HG02852 (cell line): ENCODE data around the gene RARB.

Experiments
- ATAC-seq: cut with Tn5 transposase; IDR thresholded peaks from one replicate; pipeline ENCODE4 v1.9.1; 2021; ENCODE audit warnings: mild to moderate bottlenecking, moderate library complexity; ENCODE audit not compliant: unreplicated experiment

RARB gene

DNA sequence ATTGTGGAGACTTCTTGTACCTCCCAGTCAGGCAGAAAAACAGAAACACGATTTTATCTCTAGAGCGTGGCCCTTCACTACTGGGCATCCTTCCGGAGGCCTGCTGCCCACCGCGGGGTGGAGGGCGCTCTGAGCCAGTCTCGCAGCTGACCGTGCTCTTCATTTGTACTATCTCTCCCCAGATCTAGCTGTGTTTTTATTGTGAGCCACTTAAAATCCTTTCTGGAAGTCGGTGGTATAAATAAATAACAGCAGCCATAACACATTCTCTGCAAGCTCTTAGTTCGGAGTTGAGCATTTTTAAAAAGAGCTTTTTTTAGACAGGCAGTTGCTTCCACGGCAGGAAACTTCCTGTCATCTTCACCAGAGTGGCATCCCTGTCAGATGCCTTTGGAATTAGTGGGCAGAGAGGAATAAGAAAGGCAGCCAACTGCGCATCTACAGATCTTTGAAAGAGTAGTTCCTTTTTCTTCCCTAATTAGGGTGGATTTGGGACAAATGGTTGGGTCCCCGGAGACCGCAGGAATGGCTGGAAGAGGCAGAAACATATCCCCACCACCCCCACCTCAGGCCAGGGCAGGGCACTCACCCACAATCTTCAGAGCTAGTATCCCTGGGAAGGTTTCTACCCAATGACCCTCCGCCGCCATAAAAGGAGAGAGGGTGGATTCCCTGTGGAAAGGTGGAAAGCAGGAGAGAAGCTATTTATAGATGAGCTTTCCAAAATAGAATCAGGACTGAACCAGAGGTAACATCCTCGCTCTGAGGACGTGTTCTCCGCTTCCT is 145.5 kb downstream of the RARB start:
- ATAC-seq, result no peak

DNA sequence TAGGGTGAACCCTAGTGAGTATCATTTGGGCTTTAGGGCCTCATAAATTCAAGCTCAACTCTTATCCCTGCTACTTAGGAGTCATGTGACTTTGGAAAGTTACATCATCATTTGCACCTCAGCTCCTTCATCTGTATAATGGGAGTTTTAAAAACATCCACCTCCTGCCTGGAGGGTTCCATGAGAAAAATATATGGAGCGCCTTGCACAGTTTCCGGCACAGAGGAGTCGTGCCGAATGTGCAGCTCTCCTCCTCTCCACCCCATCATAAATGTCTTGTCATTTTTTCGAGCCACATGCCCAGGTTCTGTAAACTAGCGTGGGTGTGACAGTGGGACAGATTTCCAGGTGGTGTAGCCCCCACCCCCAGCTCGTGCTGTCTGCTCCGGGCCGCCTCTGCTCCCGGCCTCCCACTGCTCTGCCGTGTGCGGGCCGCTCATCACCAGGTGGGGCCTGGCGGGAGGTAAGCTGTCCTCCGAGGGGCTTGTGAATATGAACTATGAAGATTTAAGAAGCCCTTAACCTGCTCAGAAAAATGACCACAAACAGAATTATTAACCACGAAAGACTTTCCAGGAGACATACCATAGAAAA is 146.2 kb downstream of the RARB start:
- no peak for ATAC-seq

DNA sequence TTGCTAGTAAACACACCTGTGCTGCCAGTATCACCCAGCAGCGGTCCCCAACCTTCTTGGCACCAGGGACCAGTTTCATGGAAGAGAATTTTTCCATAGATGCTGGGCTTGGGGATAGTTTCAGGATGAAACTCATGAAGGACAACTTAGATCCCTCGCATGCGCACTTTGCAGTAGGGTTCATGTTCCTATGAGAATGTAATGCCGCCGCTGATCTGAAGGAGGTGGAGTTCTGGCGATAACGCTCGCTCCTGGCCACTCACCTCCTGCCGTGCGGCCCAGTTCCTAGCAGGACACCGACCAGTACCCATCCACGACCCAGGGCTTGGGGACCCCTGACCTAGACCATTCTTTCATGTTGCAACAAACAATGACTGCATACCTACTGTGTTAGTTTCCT is 146.9 kb downstream of the RARB start:
- ATAC-seq, result no peak

DNA sequence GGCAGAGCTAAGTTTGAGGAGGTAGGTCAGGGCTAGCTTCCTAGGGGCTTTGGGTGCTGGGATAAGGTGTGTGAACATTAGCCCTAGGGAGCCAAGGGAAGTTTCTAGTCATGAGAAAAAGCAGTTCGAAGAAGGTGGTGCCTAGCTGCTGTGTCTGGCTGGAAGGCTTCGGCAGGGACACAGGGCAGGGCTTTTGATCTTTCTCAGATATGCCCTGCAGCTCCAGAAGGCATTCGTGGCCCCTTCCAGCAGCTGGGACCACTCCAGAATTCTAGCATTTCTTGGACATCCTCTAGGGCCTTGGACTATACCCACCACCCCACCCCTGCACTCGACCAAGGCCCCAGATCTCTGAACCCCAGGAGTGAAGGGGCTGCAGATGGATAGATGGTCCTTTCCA is 148.1 kb downstream of the RARB start:
- ATAC-seq, result no peak

DNA sequence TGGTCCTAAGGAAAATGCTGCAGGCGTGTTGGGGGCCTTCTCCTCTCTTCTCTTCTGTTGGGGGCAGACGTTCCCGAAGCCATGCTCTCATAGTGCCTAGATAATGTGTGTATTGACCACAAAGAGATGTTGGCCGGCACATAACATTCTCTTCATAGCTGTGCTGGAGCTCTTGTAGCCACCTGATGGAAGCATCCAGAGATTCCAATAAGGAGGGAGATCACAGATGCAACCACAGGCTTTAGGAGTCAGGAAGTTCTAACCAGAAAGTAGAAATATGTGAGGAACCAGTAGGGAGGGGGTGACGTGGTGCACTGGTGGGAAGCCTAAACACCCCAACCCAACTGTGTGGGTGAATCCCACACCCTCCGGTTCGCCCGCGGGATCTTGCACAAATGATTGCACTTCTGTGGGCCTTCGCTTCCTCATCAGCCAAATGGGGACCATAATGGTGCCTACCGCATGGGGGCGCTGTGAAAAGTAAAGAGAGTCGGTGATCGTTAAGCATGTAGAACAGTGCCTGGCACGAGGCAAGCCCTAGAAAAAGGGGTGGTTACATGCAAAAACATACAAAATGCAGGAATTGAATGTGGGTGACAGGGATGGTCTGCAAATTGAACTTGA is 148.9 kb downstream of the RARB start:
- ATAC-seq, result no peak

DNA sequence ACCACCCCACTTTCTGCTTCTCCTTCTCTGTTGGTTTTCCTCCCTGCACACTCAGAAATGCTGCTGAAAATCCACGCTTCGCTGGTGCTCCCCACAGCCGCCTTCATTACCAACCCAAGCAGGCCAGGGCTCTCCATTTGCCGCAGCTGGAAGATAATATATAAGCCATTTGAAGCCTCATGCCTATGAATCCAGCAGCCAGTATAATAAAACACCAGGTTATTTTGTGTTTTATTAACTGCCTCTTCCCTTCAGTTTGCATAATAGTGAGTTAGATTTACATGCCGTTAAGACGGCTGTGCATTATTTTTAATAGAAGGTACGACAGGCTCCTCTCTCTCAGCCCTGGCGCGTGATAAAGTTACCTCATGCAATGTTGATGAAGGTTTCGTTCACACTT is 150.0 kb downstream of the RARB start:
- no peak for ATAC-seq

DNA sequence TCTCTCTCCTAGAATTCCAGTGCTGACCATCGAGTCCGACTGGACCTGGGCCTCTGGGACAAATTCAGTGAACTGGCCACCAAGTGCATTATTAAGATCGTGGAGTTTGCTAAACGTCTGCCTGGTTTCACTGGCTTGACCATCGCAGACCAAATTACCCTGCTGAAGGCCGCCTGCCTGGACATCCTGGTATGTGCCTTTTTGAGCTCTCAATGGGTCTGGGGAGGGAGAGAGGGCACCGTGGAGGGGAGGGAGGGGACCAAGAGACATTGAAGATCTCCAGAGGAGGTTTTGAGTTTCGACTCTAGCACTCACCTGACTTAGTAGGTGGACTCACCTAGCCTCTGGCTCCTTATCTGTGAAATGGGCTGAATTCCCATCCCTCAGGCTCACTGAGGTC is 152.5 kb downstream of the RARB start:
- ATAC-seq, result no peak

DNA sequence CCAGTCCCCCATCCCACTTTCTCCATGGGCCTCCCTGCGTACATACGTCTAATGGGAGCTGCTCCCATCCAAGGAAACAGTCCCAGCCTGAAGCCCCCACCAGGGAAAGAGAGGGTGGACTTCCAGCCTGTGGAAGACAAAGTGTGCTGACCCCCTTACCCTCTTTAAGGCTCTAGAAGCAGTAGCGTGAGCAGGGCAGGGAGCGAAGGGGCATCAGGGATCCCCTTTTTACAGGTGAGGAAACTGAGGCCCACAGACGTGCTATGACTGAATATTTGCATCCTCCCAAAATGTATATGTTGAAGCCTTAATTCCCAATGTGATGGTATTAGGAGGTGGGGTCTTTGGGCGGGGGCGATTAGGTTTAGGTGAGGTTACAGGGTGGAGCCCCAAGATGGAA is 153.3 kb downstream of the RARB start:
- no peak for ATAC-seq

DNA sequence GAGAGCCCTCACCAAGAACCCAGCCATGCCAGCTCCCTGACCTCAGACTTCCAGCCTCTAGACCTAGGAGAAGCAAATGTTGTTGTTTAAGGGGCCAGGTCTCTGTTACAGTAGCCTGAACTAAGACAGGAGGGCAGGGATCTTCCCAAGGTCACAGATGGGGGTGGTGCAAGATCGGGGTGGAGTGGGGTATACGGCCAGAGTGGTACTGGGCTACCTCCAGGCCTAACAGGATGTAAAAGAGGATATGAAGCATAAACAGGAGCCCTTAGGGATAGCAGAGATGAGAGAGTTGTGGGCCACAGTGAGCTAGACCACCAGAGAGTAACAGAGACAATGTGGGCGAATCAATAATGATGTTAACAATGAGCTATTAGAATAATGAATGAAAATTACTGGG is 153.8 kb downstream of the RARB start:
- ATAC-seq, result no peak

DNA sequence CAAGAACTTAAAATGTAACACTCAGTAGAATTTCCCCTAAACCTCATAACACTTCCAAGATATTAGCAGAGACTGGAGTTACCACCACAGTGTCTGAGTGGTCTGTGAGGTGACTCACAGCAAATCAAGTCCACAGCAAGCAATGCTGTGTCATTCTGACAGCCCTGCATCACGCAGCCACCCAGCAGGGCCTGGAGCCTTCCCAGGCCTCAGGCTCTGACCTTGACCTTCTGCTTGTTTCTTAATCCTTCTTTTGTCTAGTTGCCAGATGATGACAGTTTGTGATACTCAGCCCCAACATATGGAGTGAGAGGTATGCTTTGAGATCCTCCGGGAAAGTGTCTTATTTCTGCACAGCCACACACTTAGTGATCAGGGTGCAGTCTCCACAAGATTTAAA is 154.2 kb downstream of the RARB start:
- no peak for ATAC-seq

DNA sequence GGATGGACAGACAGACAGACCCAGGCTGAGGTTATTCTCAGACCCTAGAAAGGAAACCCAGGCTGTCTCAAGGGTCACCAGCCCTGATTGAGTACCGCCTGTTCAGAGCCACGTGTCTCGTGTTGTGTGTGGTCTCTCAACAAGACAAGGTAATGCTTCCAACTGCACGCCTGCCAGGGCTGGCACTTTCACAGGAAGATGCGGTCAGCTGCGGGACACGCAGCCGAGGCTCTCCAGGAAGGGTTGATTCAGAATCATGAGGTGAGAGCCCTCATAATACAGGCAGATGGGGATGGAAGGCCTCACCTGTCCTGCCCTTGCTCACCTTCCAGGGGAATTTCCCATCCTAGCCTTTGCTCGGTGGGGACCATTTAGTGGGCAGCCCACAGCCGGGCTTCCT is 155.3 kb downstream of the RARB start:
- no peak for ATAC-seq

DNA sequence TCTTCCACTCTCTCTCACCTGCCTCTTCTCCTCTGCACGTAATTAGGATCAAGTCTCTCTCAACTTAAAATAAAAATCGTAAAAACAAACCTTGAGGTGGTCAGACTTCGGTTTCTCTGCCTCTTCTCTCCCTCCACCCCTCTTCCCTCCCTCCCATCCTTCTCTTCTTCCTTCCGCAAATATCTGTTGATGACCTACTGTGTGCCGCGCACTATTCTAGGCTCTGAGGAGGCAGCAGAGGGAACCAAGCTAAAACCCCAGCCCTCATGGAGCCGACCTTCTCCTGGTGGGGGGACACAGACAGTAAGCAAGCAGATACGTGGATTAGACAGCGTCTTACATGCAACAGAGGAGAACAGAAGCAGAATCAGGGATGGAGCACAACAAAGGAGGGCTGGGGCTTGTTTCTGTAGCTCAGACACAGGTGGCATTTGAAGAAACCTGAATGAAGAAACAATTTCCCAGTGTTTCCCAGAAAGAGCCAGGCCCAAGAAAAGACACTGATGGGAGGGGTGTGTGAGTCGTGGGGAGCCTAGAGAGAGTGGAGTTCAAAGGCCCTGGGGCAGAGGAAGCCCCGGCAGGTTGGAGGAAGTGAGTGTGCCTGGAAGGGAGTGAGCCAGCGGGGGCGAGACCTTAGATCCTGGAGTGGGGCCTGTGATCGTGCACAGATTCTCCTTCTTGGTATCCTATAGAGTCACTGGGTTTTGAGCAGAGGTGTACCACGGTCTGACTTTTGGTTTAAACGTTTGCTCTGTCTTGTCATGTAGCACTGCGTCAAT is 156.1 kb downstream of the RARB start:
- ATAC-seq, result no peak

DNA sequence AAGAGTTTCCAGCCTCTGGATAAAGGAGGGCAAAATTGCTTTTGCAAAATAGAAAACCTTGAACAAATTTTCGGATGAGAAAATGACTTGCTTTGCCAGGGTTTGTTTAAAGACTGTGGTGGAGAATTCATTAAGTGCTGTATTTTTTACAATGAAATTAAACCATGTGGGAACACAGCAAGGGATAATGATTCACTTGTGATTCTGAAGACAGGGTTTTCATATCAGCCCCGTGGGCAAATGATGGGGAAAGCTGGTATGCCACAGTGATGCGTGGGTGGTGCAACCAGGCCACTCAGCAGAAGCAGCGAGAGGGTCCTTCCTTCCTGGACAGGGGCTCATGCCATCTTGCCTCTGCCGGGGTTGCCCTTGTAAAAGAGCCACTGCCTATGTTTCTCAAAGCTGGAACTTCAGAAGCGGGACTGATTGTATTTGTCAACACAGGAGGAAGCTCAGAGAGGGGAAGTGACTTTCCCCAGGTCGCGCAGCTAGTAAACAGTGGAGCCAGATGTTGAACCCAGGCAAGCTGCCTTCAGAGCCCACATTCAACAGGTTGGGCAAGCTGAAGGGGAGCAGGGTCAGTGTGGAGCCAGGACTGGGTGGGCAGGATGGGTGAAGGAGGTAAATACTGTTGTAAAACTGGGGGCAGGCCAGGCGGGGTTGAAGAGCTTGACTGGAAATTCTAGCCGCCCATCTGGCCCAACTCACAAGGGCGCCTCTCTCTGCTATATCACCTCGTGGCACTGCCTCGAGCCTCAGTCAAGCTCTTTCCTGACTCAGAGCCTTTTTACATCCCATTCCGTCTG is 157.5 kb downstream of the RARB start:
- no peak for ATAC-seq

DNA sequence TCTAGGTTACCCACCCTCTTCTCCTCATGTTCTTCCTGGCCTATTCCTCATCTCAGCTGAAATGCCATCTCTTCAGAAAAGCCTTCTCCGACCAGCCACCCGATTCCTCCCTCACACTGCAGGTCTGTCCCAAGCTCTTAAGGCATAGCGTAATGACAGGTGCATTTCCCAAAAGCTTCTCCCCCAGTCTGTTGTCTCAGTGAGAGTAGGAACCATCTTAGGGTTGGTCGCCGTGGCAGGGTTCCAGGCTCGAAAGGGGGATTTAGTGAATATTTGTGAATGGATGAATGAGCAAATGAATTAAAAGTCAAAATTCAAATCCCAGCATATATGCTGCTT is 158.1 kb downstream of the RARB start:
- no peak for ATAC-seq

DNA sequence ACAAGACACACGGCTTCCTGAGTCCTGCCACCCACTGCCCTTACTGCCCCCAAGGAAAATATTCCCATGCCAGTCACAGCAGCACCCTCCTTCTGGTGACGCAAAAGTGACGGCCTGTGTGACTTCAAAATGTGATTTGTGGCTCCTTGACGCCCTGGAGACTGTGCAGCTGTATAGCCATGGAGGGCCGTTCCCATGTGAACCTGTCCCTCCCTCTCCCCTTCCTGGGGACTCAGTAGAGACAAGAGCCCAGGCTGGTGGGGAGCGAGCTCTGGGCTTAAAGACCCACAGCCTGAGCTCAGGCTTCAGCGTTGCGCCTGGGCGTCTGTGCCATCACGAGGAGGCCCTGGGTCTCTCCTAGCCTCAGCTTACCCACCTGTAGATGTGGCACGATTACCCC is 158.5 kb downstream of the RARB start:
- ATAC-seq, result no peak

DNA sequence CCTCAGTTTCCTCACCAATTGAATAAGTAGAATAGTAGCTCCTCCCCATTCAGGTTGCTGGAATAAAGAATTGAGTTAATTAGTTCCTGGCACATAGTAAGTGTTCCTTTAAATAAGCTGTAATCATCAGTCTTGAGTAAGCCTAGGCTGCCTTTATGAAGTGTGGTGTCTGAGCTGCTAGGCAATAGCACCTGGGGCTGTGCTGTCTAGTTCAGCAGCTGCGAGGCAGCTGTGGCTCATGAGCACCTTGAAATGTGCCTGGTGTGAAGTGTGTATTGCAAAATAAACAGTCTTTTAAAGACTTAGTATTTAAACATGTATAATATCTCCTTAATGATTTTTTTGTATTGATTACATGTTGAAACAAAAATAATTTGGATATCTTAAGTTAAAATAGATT is 159.0 kb downstream of the RARB start:
- ATAC-seq, result no peak

DNA sequence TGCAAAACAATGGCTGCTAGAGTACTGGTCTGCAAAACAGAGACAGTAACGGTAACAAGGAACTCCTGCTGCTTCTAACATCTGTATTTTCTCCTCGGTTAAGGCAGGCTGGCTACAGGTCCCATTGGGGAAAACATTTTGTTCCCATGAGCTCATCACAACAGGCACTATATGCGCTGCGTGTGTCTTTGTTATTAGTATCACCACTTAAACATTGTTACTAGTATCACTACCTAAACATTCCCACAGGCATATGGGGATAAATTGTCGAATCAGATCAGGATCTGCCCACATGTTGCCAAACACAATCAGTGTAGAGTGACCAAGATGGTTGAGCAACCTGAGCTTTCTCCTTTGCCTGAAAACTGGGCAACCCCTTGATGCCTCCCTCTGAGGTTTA is 159.5 kb downstream of the RARB start:
- ATAC-seq, result no peak

DNA sequence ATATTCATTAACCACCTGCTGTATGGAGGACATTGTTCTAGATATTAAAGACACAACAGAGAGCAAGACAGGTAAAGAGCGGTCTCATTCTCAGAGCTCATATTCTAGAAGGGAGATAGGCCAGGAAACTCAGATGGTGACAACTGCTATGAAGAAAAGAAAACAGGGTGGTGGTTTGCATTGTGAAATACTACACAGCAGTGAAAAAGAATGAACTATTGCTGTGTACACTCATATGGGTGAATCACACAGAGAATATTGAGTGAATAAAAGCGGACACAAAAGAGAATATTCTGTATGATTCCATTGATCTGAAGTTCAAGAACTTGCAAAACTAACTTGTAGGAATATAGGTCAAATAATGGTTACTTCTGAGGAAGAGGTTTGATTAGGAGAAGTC is 159.9 kb downstream of the RARB start:
- no peak for ATAC-seq

DNA sequence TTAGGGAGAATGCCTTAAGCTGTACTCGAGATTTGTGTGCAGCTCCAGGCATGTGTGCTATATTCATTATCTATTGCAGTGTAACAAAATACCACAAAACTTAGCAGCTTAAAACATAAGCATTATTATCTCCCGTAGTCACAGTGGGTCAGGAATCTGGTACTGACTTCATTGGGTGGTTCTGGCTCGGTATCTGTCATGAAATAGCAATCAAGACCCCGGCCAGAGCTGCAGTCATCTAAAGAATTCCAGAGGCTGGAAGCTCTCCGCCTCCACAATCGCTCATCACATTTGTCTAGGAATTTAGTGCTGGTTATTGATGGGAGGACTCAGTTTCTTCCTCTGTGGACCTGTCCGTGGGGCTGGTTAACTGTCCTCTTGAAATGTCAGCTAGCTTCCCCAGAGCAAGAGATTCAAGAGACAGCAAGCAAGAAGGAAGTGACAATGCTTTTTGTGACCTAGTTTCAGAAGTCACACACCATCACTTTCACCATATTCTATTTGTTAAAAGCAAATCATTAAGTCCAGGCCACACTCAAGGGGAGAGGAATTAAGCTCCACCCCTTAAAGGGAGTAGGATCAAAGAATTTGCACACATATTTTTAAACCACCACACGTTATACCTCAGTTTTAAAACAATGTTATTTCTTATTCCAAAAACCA is 160.5 kb downstream of the RARB start:
- no peak for ATAC-seq

DNA sequence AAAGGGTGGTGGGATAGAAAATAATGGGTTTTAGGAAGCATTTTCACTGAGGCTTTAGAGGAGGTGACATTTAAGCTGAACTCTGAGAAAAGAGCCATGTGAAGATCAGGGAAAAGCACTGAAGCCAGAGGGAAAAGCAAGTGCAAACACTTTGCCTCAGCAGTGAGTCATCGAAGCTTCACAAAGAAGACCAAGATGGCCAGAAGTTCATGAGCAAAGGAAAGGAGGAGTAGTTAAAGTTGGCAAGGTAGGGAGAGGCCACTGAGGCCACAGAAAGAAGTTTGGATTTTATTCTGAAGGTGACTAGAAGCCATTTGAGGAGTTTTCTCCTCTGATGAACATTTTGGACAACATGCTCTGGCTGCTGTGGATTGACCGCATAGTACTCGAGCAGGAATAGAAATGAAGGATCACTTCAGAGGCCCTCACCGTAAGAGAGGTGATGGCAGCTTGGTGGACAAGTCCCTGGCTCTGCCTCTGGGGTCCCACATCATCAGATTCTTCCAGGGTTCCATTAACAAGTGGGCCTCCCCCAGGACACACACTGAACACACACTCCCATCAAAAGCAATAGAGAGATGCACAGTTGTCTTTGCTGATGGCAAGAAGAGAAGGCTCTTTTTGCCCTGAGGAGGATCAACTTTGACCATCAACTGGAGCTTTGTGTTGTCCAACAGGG is 161.2 kb downstream of the RARB start:
- ATAC-seq, result no peak
